ENCODE data around the gene CXCL17. TPM values are rescaled to one million over a fixed set of nuclear protein-coding genes. Genes with fewer than 3 reads are reported as not detected.
A peak's percentile ranks its signal among the peaks of the same experiment; 100 is the strongest.

CXCL17 gene
- total and polyA plus RNA-seq, 12 donors = 0.03 TPM; not detected in 11

- intact Hi-C loops (cut with DNase I) = no loop called here
- Histone ChIP-seq H3K4me1 (peaks cover 8 to 39% (median 27%) of the 10 kb centered on the region in 9 donors), H3K27me3 (no peaks in the 10 kb centered on the region), H3K9me3 (no peaks in the 10 kb centered on the region), H3K27ac (peak overlapping the region in 2 of 10 donors; percentile 16 to 79), H3K4me3 (no peak overlapping the region), H3K36me3 (peaks cover 0 to 61% (median 6%) of the 10 kb centered on the region in 9 donors)
- no peak for DNase-seq
- no peak for ATAC-seq
- WGBS, 2 donors = 93 to 95% methylated on average over 30 of the region's 30 CpGs
- no peak for TF ChIP-seq CTCF (IDR thresholded peaks at IDR 0.05)
These were observed 32.4 kb downstream of the CXCL17 start for GRCh38 chr19:42410371-42410770.

GRCh38 chr19:42409477-42409876 is 33.3 kb downstream of the CXCL17 start:
- Histone ChIP-seq H3K9me3 (no peaks in the 10 kb centered on the region), H3K4me1 (peaks cover 8 to 39% (median 27%) of the 10 kb centered on the region in 9 donors), H3K27me3 (no peaks in the 10 kb centered on the region), H3K27ac (peak overlapping the region in 9 of 10 donors; percentile 16 to 79 (median 44)), H3K36me3 (peaks cover 0 to 61% (median 13%) of the 10 kb centered on the region in 9 donors), H3K4me3 (no peak overlapping the region)
- ATAC-seq (peak; percentile 31 to 66 (median 55)), DNase-seq (peak; percentile 36 to 64)
- no peak for TF ChIP-seq CTCF (IDR thresholded peaks at IDR 0.05)
- 47 to 51% methylated on average over 6 of the region's 6 CpGs for WGBS, 2 donors
- intact Hi-C loops (cut with DNase I) = no loop called here

- TF ChIP-seq CTCF (IDR thresholded peaks at IDR 0.05) = no peak
- Histone ChIP-seq H3K9me3 (no peaks in the 10 kb centered on the region), H3K27ac (no peak overlapping the region), H3K27me3 (no peaks in the 10 kb centered on the region), H3K36me3 (peaks cover 0 to 64% (median 13%) of the 10 kb centered on the region in 9 donors), H3K4me1 (peaks cover 7 to 35% (median 24%) of the 10 kb centered on the region in 9 donors), H3K4me3 (no peak overlapping the region)
- 97% methylated on average over 10 of the region's 10 CpGs for WGBS, 2 donors
- DNase-seq = no peak
- intact Hi-C loops (cut with DNase I) = no loop called here
- ATAC-seq = no peak
These were observed 35.0 kb downstream of the CXCL17 start for GRCh38 chr19:42407816-42408175.

- peaks cover 0 to 64% (median 13%) of the 10 kb centered on the region in 9 donors for H3K36me3 ChIP-seq
- no peaks in the 10 kb centered on the region for H3K27me3 ChIP-seq
- no peak overlapping the region for H3K4me3 ChIP-seq
- ATAC-seq (no peak), DNase-seq (no peak)
- H3K9me3 ChIP-seq = no peaks in the 10 kb centered on the region
- no peak for TF ChIP-seq CTCF (IDR thresholded peaks at IDR 0.05)
- WGBS, 2 donors = 89 to 93% methylated on average over 27 to 30 of the region's 30 CpGs
- intact Hi-C loops (cut with DNase I) = no loop called here
- H3K27ac ChIP-seq = no peak overlapping the region
- H3K4me1 ChIP-seq = peaks cover 6 to 33% (median 22%) of the 10 kb centered on the region in 9 donors
These were observed 35.5 kb downstream of the CXCL17 start for GRCh38 chr19:42407085-42407815.

All from heart right ventricle (tissue), 16 donors.